ENCODE data around the gene GPR108. TPM values are rescaled to one million over a fixed set of nuclear protein-coding genes. Genes with fewer than 3 reads are reported as not detected.
A peak's percentile ranks its signal among the peaks of the same experiment; 100 is the strongest.

The GPR108 gene
- total and polyA plus RNA-seq, 2 of the 13 experiments (the other 11 are each of a cell fraction or from before 2014, with no cell fraction given), result 36.4 to 63.0 TPM

- TF ChIP-seq HIVEP1 (CRISPR knock-in tag; IDR thresholded peaks at IDR 0.05) (0 out of 2 replicates have a peak, but pooled peaks have one; percentile 36), ZNF207 (IDR thresholded peaks at IDR 0.05; ENCODE audit: borderline replicate concordance) (no peak), ZSCAN5A (CRISPR knock-in tag; IDR thresholded peaks at IDR 0.05; ENCODE audit: borderline replicate concordance) (no peak), MLLT10 (CRISPR knock-in tag; IDR thresholded peaks at IDR 0.05) (no peak), TARDBP (CRISPR knock-in tag; IDR thresholded peaks at IDR 0.05) (peak; percentile 78), ZNF256 (CRISPR knock-in tag; conservative IDR thresholded peaks at IDR 0.05) (peak; percentile 82; the same call in 1 of the 2 replicates), PITX1 (CRISPR knock-in tag; IDR thresholded peaks at IDR 0.05) (peak; percentile 38; the same call in 1 of the 2 replicates), ZNF670 (CRISPR knock-in tag; IDR thresholded peaks at IDR 0.05; ENCODE audit: borderline replicate concordance) (no peak), KDM4B (CRISPR knock-in tag; IDR thresholded peaks at IDR 0.05) (peak; percentile 78; the same call in 1 of the 2 replicates), EP300 (IDR thresholded peaks at IDR 0.05; ENCODE audit: low read depth in 2 of 2, low read length in 2 of 2) (no peak), EP300 (CRISPR knock-in tag; IDR thresholded peaks at IDR 0.05; ENCODE audit: borderline replicate concordance) (peak; percentile 45; the same call in 1 of the 2 replicates), ZNF564 (CRISPR knock-in tag; IDR thresholded peaks at IDR 0.05) (no peak), ZZZ3 (CRISPR knock-in tag; IDR thresholded peaks at IDR 0.05; ENCODE audit: borderline replicate concordance) (no peak), KLF11 (CRISPR knock-in tag; IDR thresholded peaks at IDR 0.05) (0 out of 2 replicates have a peak, but pooled peaks have one; percentile 49), ZNF180 (CRISPR knock-in tag; IDR thresholded peaks at IDR 0.05; ENCODE audit: borderline replicate concordance, low read depth) (0 out of 2 replicates have a peak, but pooled peaks have one; percentile 39), MAFK (conservative IDR thresholded peaks at IDR 0.05 in 1 of 2, IDR thresholded peaks at IDR 0.05 in 1 of 2; ENCODE audit: low read length in 2 of 2) (no peak), HES4 (CRISPR knock-in tag; IDR thresholded peaks at IDR 0.05; ENCODE audit: borderline replicate concordance) (0 out of 2 replicates have a peak, but pooled peaks have one; percentile 40), THAP9 (CRISPR knock-in tag; IDR thresholded peaks at IDR 0.05; ENCODE audit: borderline replicate concordance) (peak; percentile 67; the same call in 1 of the 2 replicates), ZNF362 (CRISPR knock-in tag; IDR thresholded peaks at IDR 0.05; ENCODE audit: borderline replicate concordance) (0 out of 2 replicates have a peak, but pooled peaks have one; percentile 11), HMG20B (CRISPR knock-in tag; conservative IDR thresholded peaks at IDR 0.05) (no peak), SPEN (CRISPR knock-in tag; IDR thresholded peaks at IDR 0.05; ENCODE audit: low read depth) (no peak; the same call in 1 of the 2 replicates)
- TF ChIP-seq, protein P1, sequence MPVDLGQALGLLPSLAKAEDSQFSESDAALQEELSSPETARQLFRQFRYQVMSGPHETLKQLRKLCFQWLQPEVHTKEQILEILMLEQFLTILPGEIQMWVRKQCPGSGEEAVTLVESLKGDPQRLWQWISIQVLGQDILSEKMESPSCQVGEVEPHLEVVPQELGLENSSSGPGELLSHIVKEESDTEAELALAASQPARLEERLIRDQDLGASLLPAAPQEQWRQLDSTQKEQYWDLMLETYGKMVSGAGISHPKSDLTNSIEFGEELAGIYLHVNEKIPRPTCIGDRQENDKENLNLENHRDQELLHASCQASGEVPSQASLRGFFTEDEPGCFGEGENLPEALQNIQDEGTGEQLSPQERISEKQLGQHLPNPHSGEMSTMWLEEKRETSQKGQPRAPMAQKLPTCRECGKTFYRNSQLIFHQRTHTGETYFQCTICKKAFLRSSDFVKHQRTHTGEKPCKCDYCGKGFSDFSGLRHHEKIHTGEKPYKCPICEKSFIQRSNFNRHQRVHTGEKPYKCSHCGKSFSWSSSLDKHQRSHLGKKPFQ (CRISPR knock-in tag; IDR thresholded peaks at IDR 0.05; ENCODE audit: insufficient replicate concordance), result no peak
These were observed 16.0 kb upstream of the GPR108 start (continued) for GRCh38 chr19:6753178-6754031.
